ENCODE data around the gene FSCN2.

The FSCN2 gene, protein sequence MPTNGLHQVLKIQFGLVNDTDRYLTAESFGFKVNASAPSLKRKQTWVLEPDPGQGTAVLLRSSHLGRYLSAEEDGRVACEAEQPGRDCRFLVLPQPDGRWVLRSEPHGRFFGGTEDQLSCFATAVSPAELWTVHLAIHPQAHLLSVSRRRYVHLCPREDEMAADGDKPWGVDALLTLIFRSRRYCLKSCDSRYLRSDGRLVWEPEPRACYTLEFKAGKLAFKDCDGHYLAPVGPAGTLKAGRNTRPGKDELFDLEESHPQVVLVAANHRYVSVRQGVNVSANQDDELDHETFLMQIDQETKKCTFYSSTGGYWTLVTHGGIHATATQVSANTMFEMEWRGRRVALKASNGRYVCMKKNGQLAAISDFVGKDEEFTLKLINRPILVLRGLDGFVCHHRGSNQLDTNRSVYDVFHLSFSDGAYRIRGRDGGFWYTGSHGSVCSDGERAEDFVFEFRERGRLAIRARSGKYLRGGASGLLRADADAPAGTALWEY

DNA sequence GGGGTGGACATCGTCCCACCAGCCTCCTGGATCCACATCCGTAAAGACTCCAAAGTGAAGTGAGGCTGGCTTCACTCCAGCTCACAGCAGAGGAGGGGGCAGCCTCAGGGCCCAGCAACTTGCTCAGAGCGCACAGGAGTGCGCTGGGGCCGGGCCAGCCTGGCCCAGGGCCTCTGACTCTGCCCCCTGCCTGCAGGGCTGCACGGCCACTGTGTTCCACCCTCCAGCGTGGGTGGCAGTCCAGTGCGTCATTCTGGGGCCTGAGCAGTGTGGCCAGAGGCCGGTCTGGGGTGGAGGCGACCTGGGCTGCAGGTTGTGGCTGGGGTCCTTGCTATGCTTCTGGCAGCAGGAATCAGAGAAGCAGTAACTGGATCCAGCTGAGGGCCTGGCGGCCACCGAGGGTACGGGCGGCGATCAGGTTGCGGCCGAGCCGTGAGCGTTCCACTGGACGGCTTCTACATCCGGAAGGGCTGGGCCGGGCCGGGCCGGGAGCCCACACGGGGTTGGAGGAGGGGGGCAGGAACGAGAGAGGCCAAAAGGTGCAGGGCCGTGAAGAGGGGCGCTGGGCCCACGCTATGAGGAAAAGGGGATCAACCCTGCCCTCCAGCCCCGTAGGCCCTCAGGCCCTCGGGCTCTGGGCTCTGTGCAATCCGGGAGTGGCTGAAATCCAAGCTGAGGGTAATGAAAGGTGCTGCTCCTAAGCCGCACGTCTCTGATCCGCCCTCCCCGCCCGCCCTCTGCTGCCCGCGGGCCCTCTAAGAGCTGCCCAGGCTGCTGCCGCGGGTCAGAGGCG, at the start of gene FSCN2:
TSS of gene FSCN2 (plus strand) at position 787 of the 793 bp plus-strand sequence. CDS start 155 bp downstream, outside the sequence.
- no peak for DNase-seq

DNA sequence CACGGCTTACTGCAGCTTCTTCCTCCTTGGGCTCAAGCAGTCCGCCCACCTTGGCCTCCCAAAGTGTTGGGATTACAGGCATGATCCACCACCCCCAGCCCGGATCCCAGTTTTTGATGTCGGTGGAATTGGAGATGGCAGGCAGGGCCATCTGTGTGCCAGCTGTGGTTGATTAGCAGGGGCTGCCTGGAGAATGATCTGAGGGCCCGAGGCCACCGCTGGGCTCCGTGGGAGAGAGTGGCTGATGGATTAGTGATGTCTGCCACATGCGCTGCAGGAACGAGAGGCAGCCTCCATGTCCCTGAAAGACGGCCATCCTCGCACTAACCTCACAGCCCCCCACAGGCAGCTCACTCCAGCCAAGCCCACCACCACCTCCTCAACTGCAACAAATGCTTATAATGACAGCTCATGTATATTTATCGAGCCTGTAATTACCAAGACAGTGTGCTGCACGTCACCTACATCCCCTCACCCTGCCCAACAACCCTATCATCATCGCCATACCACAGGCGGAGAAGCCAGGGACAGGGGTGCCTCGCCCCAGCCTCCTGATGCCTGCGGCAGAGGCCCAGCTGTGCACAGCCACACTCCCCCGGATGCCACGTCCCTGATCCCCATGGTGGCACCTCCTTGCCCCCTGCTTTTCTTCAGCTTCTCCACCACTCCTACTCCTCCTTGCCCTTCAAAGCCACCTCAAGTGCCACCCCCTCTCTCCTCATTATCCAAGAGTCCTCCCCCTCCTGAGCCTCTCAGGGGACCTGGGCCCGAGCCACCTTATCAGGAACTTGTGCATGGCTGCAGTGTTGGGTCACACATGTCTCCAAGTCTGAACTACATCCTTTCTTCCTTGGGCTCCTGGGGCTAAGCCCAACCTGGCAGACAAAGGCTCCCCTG, 48.8 kb upstream of the FSCN2 start:
- DNase-seq, result no peak

DNA sequence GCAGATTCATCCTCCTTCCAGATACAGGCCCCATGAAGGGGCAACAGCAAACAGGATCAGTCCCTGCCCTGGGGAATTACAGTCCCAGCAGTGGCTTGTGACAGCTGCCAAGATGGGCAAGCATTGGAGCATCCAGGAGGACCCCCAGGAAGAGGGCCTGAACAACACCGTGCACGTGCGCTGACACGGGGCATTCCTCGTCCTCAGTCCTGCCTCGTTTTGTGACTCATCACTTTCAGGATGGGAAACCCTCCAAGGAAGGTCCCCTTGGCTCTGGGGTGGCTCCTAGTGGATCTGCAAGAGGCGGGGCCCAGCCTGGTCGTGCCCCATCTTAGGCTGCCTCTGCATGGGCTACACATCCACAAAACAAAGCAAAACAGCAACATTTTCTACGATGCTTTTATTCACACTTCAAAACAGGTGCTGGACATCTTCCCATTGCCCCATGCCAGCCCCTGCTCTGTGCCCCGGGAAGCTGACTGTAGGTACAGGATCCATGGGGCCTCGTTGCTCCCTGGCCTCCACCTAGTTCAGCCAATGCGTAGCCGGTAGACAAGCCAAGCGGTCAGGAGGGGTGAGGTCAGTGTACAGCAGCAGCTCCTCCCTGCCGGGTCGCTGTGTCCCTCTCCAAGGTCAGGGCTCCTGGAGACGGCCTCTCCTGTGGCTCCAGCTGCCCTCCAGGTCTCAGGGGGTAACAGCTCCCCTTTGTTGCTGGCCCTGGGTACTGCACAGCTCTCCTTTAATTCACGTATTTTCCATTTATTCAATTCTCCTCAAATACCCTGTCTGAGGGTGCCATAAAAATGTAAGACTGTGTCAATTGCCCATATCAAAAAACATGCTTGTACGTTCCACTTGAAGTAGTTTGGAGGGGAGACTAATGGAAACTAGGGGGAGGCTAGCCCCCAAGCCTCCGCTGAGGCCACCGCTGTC, 47.8 kb upstream of the FSCN2 start:
- DNase-seq, result no peak

DNA sequence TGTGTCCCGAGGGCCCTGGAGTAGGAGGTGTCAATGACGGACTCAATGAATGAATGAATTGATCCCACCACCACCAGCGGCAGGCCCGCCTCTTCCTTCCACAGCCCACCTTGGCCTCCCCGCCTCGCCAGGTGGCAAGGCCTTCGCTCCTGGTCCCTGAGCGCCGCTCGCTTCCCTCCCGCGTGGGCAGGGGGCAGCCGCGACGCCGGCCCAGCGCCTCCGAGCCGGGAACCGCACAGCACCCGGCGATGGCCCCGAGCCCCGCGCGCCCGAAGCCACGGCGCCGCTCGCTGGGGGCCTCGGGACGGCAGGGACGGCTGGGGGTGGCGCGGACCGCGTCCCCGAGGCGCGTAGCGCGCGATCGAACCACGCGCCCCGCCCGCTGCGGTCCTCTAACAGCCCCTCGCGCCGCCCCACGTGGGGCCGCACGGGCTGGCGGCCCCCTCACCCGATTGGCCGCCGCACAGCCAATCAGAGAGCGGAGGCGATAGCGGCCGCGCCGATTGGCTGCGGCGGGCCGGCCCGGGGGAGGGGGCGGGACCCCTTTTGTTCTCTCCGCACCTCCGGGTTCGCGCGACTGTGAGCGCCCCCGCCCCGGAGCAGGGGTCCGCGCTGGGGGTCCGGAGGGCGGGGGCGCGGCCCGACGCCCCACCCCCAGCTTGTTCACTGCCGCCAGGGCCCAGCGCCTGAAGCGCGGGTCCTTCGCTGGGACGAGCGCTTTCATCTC, 46.9 kb upstream of the FSCN2 start:
- peak; percentile 43 for DNase-seq

DNA sequence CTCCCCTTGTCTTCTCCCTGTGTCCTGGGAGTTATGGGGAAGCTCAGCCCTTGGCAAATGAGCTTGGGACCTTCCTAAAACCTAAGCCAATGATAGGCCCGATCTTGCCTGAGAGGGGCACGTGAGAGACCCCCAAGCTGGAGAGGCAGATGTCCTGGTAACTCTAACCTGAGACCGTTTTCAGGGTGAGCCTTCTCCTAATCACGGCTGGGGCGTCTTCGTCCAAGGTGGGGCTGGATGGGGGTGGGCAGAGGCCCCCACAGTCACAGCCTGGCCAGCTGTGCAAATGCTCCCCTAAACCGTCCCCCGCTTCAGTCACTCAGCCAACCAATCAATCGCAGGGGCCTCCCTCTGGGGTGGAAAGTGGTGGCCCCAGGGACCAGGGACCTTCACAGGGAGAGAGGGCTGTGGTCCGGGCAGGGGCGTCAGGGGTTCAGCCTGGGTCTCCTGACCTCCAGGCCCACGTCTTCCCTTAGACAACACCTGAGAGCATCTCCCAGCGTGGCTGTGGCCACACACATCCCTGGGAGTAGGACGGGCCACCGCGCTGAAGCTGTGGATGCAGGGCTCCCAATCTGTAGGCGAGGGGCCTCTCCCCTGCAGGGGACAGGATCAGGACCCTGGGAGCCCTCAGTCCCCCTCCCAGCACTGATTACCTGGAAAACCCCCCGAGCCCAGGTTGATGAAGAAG, 46.2 kb upstream of the FSCN2 start:
- no peak for DNase-seq

DNA sequence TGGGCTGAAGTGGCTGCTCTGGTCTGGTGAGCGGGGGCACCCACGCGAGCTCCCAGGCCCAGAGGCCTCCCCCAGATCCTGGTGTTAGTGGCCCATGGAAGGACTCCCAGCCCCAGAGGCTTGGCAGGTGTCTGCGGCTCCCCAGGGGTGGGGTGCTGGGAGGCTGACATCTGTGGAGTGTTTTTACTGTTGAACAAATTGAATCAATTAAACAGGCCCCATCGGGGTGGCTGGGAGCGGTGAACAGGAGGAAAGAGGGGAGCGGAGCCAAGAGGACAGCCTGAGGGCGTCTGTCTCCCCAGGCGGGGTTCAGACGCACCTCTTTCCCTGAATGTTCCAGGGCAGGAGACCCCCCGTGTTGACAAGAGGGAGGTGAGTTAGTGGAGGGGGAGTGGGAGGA, 45.5 kb upstream of the FSCN2 start:
- DNase-seq, result no peak

DNA sequence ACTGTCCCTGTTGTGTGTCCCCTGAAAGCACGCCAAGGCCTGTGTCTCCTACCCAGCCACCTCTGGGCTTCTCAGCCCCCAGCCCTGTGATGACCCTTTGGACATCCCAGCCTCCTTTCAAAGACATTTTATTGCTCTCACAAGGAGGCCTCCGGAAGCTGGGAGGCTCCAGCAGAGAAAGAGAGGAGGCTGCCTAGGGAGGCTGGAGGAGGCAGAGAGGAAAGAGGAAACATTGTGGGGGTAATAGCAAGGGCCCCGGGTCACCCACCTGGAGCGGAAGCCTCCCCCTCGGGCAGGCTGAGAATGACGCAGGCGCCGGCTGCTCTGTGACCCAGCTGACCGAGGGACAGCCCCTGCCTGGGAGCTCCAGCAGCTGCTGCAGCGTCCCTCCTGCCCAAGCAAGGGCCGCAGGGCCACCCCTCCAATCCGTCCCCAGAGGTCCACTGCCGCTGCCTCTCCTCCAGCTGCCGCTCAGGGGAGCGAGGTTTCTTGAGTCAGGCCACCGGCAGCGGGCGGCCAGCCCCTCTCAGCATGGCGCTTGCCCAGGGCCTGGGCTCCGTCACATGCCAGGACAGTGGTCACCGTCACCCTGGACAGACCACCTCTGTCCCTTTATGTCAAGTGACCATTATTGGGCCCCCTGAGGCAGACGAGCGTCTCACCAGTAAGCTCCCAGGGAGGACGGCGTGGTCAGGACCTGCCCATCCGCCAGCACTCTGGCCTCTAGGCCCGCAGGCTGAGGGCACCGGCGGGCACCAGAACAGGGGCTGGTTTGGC, 44.9 kb upstream of the FSCN2 start:
- DNase-seq, result peak; percentile 18

DNA sequence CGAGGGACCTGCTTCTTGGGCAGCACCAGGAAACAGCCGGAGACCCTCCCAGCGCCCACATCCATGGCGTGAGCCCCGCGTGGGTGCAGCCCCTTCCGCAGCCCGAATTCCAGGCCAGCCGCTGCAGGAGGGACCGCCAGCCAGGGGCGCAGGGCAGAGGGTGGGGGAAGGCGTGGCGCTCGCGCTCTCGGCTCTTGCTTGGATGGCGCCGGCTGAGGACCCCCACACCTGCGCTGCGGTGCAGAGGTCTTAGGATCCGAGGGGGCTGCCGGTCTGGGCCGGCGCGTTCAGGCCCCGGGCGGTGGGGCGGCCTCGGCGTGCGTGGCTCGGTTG, 44.3 kb upstream of the FSCN2 start:
- no peak for DNase-seq

DNA sequence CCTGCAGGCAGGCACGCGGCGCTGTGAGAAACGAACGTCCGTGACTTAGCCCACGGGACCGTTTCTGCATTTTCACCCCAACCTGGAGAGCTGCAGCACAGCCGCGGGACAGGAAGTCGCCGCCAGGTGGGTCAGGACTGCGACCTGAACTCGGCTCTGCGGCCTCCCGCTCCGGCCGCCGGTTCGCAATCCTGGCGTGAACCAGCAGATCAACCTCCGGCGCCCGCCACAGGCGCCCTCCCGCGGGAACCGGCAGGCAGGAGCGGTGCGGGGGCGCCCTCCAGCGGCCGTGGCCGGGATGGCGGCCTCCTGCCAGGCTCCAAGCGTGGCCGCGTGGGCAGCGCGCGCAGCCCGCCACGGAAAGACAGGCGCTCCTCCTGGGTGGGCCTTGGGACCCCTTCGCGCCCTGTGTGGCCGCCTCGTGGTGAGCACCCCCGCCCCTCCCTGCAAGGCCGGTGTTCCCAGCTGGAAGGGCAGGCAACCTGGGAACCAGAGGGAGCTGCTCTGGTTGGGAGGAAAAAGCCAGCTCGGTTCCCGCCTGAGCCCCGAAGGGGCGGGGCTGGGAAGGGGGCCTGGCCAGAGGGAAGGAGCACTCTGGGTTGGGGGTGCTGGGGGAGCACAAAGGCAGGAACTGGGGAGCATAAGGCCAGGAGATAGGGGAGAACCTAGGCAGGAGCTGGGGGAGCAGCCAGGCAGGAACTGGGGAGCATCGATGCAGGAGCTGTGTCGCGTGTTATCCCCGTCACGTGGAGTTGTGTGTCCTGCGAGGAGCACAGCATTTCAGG, 43.8 kb upstream of the FSCN2 start:
- DNase-seq, result peak; percentile 78

DNA sequence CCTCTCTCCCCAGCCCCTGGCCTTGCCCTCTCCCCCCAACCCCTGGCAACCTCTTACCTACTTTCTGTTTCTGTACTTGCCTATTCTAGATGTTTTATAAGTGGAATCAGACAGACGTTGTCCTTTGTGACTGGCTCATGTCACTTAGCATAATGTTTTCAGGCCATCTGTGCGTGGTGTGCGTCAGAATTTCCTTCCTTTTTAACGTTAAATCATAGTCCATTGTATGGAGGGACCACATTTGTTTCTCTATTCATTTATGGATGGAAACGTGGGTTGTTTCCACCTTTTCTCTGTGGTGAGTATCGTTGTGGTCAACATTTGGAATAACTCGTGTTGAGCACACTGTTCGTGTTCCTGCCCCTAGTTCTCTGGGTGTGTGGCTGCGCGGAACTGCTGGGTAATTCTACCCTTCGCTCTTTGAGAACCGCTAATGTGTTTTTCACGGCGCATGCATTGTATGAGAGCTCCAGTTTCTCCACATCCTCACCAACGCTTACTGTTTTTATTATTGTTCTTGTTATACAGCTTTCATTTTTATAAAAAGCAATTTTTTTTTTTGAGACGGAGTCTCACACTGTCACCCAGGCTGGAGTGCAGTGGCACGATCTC, 41.9 kb upstream of the FSCN2 start:
- DNase-seq, result no peak

DNA sequence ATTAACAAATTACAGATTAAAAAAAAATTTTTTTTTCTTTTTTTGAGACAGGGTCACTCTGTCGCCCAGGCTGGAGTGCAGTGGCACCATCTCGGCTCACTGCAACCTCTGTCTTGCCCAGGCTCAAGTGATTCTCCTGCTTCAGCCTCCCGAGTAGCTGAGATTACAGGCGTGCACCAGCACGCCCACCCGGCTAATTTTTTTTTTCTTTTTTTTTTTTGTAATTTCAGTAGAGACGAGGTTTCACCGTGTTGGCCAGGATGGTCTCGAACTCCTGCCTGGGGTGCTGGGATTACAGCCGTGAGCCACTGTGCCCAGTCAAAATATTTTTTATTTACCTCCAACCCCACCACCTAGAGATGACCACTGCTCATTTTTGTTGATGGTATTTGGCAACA, 41.1 kb upstream of the FSCN2 start:
- no peak for DNase-seq

DNA sequence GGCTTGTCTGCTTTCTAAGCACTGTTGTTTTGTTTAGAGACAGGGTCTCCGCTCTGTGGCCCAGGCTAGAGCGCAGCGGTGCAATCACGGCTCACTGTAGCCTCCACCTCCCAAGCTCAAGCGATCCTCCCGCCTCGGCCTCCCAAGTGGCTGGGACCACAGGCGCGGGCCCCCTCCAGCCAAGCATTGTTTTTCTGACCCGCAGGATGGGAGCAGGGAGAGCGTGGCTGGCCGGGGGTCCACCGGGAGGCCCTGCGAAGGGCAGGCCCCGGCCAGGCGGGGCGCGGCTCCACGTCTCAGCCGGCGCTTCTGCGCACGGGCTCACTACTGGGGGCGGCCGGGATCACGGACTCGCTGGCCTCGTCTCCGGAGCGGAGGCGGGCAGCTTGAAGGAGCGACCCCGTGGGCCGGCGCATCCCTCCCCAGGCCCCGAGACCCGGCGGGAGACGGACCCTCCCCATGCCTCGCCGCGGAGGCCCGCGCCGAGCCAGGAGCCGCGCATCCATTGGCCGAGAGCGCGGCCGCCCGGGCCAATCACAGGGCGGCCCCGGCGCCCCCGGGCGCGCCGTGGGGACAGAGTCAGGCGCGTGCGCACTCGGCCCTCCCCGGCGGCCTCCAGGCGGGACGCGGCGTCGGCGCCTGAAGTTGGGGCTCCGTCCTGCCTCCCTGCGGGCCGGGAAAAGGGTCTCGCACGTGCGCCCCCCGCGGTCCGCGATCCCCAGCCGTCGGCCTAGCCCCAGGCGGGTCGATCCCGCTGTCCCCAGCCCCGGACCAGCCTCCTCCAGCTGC, 40.5 kb upstream of the FSCN2 start:
- peak; percentile 67 for DNase-seq

DNA sequence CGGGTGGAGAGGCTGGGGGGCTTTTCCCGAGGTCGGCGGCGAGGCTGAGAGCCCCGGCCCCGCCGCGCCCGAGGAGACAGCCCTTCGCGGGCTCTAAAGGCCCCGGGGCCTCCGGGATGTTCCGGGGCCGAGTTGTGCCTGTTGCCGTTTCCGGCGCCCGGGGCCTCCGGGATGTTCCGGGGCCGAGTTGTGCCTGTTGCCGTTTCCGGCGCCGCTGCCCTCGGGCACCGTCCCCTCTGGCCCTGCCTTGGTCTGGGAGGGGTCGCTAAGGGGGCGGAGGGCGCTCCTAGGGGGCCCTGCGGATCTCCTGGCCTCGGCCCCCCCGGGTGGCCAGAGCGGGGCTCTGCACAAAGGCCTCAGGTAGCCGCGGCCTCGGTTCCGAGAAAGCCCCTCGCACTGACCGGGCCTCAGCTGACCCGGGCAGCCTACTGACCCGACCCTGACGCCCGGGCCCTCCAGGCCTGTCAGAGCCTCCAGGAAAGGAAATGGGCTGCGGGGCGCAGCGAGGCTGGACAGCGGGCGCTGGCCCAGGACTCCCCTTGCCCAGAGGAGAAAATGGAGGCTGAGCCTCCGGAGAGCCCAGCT, 39.8 kb upstream of the FSCN2 start:
- no peak for DNase-seq

DNA sequence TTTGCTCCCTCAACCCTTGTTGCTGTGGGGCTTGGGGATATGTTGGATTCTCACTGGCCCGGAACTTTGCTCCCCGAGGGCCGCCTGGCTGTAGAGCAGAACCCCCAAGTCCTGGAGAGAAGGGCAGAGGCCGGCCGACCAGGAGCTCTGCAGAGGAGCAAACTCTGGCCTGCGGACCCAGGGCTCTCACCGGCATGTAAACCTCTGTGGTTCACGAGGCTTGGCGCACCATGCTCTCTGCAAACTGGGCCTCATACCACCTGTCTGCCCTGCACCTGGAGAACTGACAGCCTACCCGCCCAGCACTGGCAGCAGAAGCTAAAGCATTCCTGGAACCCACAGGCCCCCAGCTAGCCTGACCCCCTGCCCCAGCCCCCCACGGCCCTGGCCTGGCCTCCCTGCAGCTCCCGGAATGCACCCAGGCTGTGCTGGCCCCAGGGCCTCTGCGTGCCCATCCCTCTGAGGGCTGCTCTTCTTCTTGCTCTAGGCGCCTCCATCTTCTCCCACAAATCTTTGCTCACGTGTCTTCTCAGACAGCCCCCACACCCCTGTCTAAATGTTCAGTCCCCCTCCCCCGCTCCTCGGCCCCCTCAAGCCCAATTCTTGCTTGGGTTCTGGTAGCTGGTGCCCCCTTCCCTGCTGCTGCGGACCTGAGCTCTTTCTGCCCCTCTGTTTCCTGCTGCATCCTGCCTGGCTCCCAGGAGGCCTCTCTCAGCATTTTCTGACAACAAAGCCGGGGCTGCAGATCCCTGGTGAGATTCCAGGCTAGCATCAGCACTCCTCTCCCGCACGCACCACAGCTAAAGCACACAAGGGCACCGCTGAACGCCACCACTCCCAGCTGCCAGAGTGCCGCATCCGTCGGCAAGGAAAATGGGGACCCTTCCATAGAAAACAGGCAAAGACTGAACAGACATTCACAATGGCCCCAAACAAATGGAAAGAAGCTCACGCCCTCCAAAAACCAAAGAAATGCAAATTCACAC, 38.9 kb upstream of the FSCN2 start:
- no peak for DNase-seq

DNA sequence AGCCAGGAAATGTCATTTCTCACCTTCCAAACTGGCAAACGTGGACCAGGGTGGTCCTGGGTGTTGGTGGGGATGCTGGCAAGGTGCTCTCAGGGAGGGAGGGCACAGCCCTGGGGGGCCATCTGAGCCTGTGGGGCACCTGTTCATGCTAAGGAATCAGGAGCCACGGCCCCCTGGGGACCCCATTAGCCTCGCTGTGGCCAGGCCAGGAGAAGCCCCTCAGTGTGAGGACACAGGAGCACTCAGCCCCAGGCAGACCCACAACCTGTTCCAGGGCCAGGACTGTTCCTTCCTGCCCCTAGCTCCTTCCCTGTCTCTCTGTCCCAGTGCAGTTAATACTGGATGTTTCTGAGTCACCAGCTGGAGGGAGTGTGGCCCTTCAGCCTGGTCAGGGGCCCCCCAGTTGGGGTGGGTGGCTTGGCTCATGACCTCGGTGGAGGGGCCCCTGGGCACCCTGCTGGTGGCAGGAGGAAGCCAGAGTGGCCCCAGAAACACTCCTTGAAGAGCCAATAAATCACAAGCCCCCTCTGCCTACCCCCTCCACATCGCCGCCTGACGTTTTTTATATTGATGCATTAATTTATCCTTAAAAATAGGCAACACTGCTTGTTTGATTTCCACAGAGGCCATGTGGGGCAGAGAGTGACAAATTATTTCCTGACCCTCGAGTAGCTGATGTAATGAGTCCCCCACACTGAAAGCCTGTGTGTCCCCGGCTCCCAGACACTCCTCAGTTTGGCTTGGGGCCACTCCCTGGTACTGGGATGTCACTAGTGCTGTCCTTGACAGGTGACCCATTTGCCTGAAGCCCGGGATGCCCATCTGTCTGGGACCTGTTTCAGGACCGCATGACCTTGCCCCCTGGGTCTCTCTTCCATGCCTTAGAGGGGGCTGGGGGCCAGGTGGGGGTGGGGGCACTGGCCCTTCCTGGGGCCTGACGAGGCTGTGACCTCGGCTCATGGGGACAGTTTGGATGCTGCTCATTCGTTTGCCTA, 37.9 kb upstream of the FSCN2 start:
- no peak for DNase-seq
